Peyer's patch (tissue), 4 donors: ENCODE results near the gene KCNC3.

ENCODE experiments used
- POLR2A ChIP-seq, 2 donors: fragments of 450-650 bp; IDR thresholded peaks; one replicate each; pipeline ENCODE4 v1.5.1; 2017; ENCODE audit warnings: antibody characterized with exemption in 2 of 2, mild to moderate bottlenecking in 2 of 2, moderate library complexity in 2 of 2
- TF ChIP-seq, protein P1 (sequence below), 6 experiments: fragments of 450-650 bp in 4 of 6; fragments of 200-600 bp in 2 of 6; sonication (generic) in 1 of 6; IDR thresholded peaks; one replicate each; pipeline ENCODE4 v1.5.1; 2017 to 2019; ENCODE audit warnings: antibody characterized with exemption in 6 of 6, mild to moderate bottlenecking in 3 of 6, moderate library complexity in 1 of 6

DNA sequence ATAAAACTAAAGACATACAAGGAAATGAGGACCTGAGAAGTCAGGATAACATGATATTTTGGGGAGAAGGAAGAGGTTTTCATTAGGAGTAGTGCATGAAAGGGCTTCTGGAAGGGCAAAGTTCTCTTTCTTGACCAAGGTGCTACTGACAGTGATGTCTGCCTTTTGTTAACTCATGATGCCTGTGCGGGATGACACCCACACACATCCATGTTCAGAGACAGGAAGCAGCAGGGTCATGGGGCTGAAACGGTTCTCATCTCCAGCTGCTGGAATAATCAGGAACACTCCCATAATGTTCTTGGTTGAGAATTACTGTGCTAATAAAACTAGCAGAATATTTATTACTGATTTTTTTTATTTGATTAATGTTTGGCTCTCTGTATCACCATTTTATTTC is 29.1 kb downstream of the KCNC3 start:
- TF ChIP-seq, protein P1, sequence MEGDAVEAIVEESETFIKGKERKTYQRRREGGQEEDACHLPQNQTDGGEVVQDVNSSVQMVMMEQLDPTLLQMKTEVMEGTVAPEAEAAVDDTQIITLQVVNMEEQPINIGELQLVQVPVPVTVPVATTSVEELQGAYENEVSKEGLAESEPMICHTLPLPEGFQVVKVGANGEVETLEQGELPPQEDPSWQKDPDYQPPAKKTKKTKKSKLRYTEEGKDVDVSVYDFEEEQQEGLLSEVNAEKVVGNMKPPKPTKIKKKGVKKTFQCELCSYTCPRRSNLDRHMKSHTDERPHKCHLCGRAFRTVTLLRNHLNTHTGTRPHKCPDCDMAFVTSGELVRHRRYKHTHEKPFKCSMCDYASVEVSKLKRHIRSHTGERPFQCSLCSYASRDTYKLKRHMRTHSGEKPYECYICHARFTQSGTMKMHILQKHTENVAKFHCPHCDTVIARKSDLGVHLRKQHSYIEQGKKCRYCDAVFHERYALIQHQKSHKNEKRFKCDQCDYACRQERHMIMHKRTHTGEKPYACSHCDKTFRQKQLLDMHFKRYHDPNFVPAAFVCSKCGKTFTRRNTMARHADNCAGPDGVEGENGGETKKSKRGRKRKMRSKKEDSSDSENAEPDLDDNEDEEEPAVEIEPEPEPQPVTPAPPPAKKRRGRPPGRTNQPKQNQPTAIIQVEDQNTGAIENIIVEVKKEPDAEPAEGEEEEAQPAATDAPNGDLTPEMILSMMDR (IDR thresholded peaks at IDR 0.05) = no peak
- no peak for TF ChIP-seq POLR2A (IDR thresholded peaks at IDR 0.05)
